NCI-H2227 (cell line): ENCODE results near the gene HYCC1.
A peak's percentile ranks its signal among the peaks of the same experiment; 100 is the strongest.

Source experiments
- DNase-seq: peaks from one replicate; lab custom pipeline; 2025; ENCODE audit not compliant: unreplicated experiment; lab: John Stamatoyannopoulos, UW

Gene HYCC1

GRCh38 chr7:23017309-23017708 lies 3.4 kb upstream of the HYCC1 start:
- no peak for DNase-seq

GRCh38 chr7:23016345-23017253 lies 2.7 kb upstream of the HYCC1 start:
- no peak for DNase-seq

DNA sequence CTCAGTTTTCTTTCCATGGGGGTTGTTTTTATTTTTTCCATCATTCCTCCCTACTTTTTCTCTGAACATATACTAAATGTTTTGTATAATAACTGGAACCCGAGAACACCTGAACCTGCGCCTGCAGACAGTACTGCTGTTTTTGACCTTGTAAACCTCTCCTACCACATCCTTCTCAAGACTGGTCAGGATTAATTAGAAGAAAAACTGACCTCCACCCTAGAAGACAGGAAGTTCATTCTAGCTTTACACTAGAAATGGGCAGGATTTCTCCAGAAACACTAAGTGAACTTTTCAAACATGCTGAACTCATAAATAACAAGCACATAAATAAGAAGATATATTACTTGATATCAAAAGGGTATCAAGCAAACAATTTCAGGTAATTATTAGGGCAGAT lies 751 bp upstream of the HYCC1 start:
- DNase-seq: no peak

GRCh38 chr7:23012908-23013714 lies 819 bp downstream of the HYCC1 start:
- DNase-seq: peak; percentile 37

GRCh38 chr7:23012186-23012585 lies 1.7 kb downstream of the HYCC1 start:
- DNase-seq: no peak

- DNase-seq: no peak
These were observed 2.6 kb downstream of the HYCC1 start for GRCh38 chr7:23011222-23011924.

- DNase-seq: no peak
These were observed 4.6 kb downstream of the HYCC1 start for GRCh38 chr7:23009303-23009702.

DNA sequence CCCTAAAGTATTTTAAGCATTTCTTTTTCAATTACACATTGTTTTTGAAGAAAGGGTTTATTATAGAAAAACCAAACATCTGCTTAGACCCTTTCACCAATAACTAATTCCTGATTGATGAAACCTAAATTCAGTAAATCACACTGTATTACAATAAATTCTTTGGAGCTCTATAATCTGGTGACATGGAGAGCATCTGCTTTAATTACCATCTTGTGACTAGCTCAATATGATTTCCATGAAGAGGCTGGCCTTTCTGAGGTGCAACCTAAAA lies 9.7 kb downstream of the HYCC1 start:
- no peak for DNase-seq

- no peak for DNase-seq
These were observed 10.3 kb downstream of the HYCC1 start for GRCh38 chr7:23003505-23004246.

DNA sequence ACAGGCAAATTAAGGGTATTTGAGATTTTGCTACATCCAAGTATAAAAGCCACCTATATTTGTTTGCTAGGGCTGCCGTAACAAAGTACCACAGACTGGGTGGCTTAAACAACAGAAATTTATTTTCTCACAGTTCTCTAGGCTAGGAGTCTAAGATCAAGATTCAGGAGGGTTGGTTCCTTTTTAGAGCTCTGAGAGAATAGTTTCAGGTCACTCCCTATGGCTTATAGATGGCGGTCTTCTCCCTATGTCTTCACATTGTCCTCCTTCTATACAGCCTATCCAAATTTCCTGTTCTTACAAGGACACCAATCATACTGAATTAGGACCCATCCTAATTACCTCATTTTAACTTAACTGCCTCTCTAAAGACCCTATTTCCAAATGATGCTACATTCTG lies 11.2 kb downstream of the HYCC1 start:
- no peak for DNase-seq

GRCh38 chr7:23001610-23002009 lies 12.3 kb downstream of the HYCC1 start:
- DNase-seq: no peak

DNA sequence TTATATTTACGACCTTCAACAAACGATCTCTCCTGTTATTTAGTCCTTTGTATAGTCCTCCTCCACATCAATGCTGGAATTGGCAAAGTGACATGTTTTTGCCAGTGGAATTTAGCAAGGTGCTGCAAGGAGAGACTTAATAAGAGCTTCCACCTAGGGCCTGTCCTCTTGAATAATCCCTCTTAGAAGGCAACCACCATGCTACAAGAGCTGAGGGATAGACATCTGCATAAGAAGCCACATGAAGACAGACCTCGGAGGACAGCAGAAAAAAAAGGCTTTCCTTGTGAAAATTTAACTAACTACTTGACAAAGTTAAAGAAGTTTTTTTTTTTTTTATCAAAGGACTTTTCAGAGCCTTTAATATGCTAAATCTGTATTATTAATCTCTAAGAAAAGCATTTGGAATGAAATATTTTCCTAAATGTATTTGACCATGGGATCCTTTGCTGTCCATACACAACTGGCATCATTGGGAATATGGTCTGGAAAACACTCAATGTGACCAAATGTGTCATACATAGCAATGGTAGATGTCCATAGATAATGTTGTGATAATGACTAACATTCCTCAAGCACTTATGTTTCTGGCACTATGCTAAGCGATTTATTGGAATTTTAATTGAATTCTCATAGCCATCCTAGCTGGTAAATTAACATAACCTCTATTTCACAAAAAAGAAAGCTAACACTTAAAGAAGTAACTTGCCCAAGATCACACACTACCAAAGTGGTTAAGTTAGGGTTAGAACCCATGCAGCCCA lies 13.2 kb downstream of the HYCC1 start:
- DNase-seq: no peak

- no peak for DNase-seq
These were observed 15.4 kb downstream of the HYCC1 start for GRCh38 chr7:22998519-22998896.

- no peak for DNase-seq
These were observed 15.9 kb downstream of the HYCC1 start for GRCh38 chr7:22997871-22998518.

DNA sequence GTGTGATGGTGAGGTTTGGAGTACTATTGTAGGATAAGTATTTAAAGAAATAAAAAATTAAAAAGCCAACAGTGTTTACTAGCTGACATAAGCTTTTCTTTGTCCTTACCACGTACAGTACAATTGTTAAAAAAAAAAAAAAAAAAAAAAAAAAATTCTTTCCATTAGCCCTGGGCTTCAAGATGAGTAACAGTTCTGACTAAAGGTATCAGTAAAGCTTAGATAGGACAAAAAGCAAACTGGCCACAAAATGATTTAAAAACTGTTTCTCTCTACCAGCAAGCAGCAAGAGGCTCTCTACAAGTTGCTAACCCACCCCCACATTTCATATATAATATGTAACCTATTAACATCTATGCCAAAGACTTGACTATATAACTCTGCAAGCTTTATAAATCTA lies 17.5 kb downstream of the HYCC1 start:
- no peak for DNase-seq

GRCh38 chr7:22995011-22995410 lies 18.9 kb downstream of the HYCC1 start:
- DNase-seq: no peak

- DNase-seq: no peak
These were observed 20.8 kb downstream of the HYCC1 start for GRCh38 chr7:22992874-22993840.

GRCh38 chr7:22990588-22990949 lies 23.4 kb downstream of the HYCC1 start:
- no peak for DNase-seq
